HG03159 (cell line): ENCODE measurements around the gene SLC6A1.

Experiments
- ATAC-seq: cut with Tn5 transposase; IDR thresholded peaks from one replicate; pipeline ENCODE4 v1.9.1; 2021; ENCODE audit warnings: mild to moderate bottlenecking, moderate library complexity; ENCODE audit not compliant: unreplicated experiment

Gene SLC6A1

GRCh38 chr3:11088831-11089230, 96.3 kb downstream of the SLC6A1 start:
- ATAC-seq, result no peak
